SKM-1 treated with dmso at 0.1 percent for 144 hours (cell line): ENCODE measurements around the gene KIT.

Experiments
- DNase-seq: peaks from one replicate; lab custom pipeline; 2025; ENCODE audit not compliant: unreplicated experiment; lab: John Stamatoyannopoulos, UW

Gene KIT

GRCh38 chr4:54742636-54743399 is 85.1 kb downstream of the KIT start:
- DNase-seq, result peak; percentile 60

DNA sequence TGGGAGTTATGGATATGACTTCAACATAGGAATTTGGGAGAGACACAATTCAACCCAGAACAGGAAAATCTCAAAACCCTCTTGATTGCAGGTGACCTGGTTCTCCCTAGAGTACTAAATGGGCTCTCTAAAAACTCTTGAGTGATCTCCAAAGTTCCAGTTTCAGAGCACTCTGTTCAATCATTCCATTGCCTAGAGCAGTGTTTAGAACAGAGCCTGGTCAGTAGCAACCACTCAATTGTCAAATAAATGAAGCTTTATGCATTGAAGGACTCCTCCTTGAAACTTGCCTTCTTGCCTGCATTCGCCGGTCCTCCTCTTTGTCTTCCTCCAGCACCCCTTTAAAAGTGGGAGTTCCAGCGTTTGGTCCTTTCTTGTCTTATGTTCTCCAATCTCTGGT is 85.8 kb downstream of the KIT start:
- no peak for DNase-seq

DNA sequence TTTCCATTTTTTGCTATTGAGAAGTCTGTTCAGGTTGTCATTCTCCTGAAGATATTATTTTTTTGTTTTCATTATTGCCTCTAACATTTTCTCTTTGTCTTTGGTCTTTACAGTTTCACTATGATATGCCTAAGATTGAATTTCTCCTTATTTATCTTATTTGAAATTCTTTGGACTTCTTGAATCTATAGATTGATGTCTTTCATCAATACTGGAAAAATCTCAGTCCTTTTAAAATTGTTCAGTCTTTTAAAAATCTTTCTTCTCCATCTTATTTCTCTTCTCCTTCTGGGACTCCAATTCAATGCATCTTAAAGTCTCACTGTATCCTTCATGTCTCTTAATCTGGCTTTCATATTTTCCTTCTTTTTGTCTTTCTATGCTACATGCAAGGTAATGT is 86.7 kb downstream of the KIT start:
- no peak for DNase-seq

GRCh38 chr4:54745031-54745770 is 87.4 kb downstream of the KIT start:
- no peak for DNase-seq

DNA sequence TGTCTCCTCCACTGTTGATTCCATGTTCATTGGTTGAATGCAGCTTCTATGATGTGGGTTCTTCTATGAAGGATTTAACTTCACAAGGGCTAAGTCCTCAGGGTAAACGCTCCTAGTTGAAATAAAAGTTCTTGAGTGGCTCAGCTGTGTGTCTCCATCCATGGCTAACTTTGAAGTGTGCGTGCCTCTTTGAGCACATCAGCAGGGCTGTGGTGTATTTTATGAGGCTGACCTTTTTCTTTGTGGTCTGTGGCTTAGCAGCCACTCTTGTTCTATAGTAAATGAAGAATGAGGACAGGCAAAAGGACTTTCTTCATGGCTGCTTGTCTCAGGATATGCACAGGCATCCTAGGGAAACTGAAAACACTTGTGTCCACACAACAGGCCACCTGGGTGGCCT is 88.5 kb downstream of the KIT start:
- no peak for DNase-seq

- no peak for DNase-seq
Measured at GRCh38 chr4:54750341-54750740, 92.6 kb downstream of the KIT start.

- DNase-seq, result no peak
Measured at GRCh38 chr4:54754394-54754793, 96.6 kb downstream of the KIT start.

GRCh38 chr4:54764476-54764875 is 106.7 kb downstream of the KIT start:
- DNase-seq, result no peak

- no peak for DNase-seq
Measured at GRCh38 chr4:54767376-54767775, 109.6 kb downstream of the KIT start.

DNA sequence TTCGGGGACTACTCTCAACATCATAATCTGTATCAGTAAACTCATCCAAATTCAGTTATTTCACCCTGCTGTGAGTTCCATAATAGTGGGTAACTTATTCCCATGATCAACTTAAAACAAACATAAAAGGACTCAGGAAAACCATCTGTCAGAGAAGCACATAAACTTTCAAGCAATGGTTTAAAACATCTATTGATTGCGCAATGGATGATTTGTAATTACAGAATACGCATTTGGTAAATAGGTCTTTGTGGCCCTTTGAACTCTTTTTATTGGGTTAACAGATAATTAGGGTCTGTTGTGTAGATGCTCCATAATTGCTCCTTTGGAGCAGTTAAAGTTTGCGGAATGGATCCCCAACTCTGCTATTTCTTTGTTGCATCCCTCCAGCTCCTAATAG is 115.3 kb downstream of the KIT start:
- no peak for DNase-seq

DNA sequence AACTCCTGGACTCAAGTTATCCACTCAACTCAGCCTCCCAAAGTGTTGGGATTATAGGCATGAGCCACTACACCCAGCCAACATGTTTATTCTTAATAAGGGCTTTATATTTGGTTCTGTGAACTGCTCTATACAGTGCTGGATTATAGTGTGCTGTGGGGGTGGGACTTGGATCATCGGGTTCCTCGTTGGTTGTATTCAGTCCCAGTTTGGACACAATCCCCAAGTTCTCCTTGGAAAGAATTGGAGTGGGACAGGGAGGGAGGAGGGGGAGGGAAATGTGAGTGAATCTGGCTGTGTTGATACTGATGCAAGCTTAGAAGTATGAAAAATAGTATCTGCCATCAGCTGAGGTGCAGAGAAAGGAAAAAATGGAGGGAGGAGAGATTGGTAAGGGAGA is 121.3 kb downstream of the KIT start:
- no peak for DNase-seq

DNA sequence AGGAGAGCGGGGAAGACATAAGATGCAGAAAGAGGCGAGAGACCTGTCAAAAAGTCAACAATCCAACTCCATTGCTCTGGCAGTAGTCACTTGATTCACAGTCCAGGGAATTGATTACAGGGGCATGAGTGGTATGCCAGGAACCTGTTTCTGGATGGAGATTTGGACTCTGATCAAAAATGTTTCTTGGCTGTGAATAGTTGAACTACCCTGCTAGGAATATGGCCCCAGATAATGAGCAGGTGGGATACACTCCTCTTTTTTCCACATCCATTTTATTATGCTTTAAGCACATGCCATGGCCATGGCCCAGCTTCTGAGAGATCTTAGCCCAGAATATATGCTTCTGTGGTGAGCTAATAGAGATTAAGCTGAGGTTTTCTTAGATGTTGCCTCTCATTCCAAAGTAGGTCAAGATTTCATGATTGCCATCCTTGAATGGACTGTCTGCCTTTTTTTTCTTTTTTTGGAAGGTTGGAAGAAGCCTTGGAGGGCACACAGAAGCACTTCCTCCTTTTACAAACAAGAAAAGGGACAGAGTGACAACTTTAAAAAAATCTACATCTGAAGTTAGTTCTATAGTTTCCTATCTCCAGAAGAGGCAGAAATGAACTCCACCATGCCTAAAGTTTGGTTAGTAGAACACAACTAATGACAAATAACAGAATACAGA is 121.9 kb downstream of the KIT start:
- no peak for DNase-seq

DNA sequence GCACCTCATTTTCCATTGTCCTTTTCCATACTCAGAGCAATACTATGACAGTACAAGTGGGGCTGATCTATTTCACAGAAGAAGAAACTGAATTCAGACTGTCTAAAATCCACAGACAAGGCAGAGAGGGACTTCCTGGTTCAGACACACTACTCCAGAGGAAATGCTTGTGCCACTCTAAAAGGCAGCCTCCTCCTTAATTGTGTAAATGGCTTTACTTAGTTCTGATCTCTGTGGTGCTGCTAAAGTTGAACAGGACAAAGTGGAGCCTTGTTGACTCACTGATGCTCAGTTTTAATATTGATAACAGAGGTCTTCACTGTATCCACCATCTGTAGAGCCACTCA is 122.4 kb downstream of the KIT start:
- DNase-seq, result peak; percentile 17

DNA sequence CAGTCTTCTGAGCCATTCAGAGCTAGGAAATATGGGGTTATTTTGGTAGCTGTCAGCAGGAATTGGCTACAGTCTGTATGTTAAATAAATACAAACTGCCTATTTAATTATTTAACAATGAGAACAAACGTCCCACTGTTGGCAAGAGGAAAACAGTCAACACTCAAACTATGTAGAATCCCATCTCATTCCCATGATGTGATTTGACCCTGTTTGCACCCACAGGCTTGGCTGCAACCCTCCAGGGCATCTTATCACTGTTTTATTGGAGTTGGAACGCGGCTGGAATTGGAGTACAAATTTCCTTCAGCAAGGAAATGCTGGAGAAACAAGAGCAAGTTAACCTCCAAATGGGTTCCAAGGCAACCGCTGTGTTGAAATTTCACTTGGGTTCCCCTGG is 124.0 kb downstream of the KIT start:
- no peak for DNase-seq

DNA sequence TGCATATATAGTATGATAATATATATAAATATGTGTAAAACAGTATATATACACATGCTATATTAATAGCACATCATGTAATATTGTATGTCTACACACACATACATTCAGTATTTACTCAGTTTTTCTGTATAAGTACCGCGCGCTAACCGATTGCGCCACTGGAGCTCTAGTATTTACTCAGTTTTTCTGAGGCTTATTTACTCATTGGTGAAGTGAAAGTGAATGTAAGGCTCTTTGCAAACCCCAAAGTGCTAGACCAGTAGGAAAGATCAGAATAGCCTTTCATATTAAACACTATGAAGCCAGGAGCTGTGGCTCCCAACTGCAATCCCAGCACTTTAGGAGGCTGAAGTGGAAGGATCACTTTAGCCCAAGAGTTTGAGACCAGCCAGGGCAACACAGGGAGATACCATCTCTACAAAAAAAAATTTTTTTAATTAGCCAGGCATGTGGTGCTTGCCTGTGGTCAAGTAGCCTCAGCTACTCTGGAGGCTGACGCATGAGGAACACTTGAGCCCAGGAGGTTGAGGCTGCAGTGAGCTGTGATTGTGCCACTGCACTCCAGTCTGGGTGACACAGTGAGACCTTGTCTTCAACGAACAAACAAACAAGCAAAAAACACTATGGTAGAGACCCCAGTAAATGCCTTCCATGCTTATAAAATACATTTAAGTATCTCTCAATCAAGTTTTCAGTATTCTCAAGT is 125.8 kb downstream of the KIT start:
- no peak for DNase-seq

DNA sequence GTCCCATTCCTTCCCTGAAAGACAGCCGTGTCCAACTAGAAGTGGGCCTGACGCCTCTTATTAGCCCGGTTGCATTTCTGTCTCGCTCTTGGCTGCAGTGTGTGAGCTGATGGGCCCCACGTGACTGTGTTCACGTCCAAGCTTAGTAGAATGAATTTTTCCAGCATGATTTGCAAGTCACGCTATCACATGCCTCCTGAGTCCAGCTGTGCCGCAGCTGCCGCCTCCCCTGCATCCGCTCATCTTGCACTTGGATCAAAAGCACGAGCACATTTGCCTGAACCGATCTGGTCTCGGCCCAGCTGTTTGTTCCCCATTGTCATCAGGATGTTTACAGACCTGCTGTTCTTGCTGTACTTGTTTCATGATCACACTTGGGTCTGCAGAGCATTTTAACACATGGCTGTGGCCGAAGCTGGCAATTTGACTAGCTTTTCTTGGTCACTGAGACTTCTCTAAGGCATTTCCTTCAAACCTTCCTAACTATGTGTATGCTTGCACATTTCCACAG is 126.5 kb downstream of the KIT start:
- DNase-seq, result no peak
